ENCODE data around the gene CHRNA4.

DNA sequence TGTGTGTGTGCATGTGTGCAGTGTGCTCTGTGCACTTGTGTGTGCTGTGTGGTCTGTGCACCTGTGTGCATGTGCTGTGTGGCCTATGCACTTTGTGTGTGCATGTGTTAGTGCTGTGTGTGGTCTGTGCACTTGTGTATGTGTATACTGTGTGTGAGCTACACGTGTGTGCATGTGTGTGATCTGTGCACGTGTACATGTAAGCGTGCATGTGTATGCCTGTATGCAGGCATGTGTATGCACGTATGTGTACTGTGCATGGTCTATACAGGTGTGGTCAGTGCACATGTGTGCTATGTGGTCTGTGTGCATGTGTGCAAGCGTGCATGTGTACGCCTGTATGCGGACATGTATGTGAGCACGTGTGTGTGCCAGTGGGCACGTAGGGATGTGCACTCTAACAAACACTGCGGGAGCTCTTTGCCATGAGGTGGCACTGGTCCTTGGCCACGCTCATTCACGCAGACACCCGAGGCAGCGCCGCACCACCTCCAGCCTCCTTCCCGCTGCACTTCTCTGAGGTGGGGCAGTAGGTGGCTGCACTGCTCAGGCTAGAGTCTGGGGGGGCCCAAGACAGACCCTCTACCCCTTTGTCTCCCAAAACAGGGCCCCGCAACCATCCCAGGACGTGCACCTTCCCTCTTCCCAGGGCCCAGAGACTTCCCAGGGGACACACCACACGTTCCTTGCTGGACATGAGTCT lies 42.4 kb upstream of the CHRNA4 start:
- TF ChIP-seq, protein P1, sequence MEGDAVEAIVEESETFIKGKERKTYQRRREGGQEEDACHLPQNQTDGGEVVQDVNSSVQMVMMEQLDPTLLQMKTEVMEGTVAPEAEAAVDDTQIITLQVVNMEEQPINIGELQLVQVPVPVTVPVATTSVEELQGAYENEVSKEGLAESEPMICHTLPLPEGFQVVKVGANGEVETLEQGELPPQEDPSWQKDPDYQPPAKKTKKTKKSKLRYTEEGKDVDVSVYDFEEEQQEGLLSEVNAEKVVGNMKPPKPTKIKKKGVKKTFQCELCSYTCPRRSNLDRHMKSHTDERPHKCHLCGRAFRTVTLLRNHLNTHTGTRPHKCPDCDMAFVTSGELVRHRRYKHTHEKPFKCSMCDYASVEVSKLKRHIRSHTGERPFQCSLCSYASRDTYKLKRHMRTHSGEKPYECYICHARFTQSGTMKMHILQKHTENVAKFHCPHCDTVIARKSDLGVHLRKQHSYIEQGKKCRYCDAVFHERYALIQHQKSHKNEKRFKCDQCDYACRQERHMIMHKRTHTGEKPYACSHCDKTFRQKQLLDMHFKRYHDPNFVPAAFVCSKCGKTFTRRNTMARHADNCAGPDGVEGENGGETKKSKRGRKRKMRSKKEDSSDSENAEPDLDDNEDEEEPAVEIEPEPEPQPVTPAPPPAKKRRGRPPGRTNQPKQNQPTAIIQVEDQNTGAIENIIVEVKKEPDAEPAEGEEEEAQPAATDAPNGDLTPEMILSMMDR (optimal IDR thresholded peaks at IDR 0.05 in 1 of 3, IDR thresholded peaks at IDR 0.05 in 1 of 3, conservative IDR thresholded peaks at IDR 0.05 in 1 of 3; ENCODE audit: extremely low read depth in 1 of 3, insufficient read depth in 2 of 3, low read length in 3 of 3): no peak
- no peak for TF ChIP-seq EZH2 (IDR thresholded peaks at IDR 0.05; ENCODE audit: low read length)
